Endothelial cell of umbilical vein (primary cell): ENCODE data around the gene MRPS27. TPM values are rescaled to one million over a fixed set of nuclear protein-coding genes. Genes with fewer than 3 reads are reported as not detected.

ENCODE experiments used
- BruUV-seq: library from RNA; stranded (reverse); fragments of 400-500 nt; replicated peaks from 2 replicates; lab custom pipeline; 2021; lab: Mats Ljungman, UMichigan
- CTCF ChIA-PET: fragments of 300-600, 350-600 bp; sonication (Branson Sonifier 250); formaldehyde crosslinking; loops from one replicate; lab custom pipeline; 2021; ENCODE audit warnings: antibody characterized with exemption, inconsistent platforms; lab: Charles Lee
- POLR2A ChIA-PET: fragments of 300-600, 350-600 bp; sonication (Branson Sonifier 250); formaldehyde crosslinking; loops from one replicate; lab custom pipeline; 2021; ENCODE audit warnings: antibody characterized with exemption, inconsistent platforms; lab: Charles Lee
- DNase-seq: peaks from one replicate; pipeline ENCODE4 v3.0.0-alpha.2; 2011; ENCODE audit warnings: low read depth, low spot score
- FAIRE-seq: peaks from 2 replicates; lab custom pipeline; 2011; peaks lifted over from hg19 to GRCh38; lab: Jason Lieb, UNC
- H2AFZ ChIP-seq: 2 replicates; pipeline ENCODE4 v1.6.0; 2012; ENCODE audit warnings: low read depth, low read length, control low read depth, inconsistent platforms
- H3K27ac ChIP-seq: 2 replicates; pipeline ENCODE4 v1.5.1; 2011; ENCODE audit warnings: low read depth, mild to moderate bottlenecking, control low read depth, low read length, moderate library complexity; ENCODE audit not compliant: insufficient read depth
- H3K27me3 ChIP-seq, 2 experiments: 2 replicates each; pipeline versions ENCODE4 v1.6.0 to v1.6.1; 2011; ENCODE audit warnings: low read length in 2 of 2, mixed read lengths in 1 of 2; ENCODE audit not compliant: control insufficient read depth in 2 of 2, insufficient read depth in 2 of 2
- H3K36me3 ChIP-seq, 2 experiments: 2 replicates in 1 of 2; 3 replicates in 1 of 2; pipeline ENCODE4 v1.5.1; 2011; ENCODE audit warnings: low read length in 2 of 2, mild to moderate bottlenecking in 1 of 2, moderate library complexity in 1 of 2; ENCODE audit not compliant: control insufficient read depth in 2 of 2, insufficient read depth in 2 of 2; ENCODE audit errors: extremely low read depth in 1 of 2
- H3K4me1 ChIP-seq: 3 replicates; pipeline ENCODE4 v1.5.1; 2011; ENCODE audit warnings: mild to moderate bottlenecking, low read length; ENCODE audit not compliant: control insufficient read depth, insufficient read depth; ENCODE audit errors: extremely low read depth
- H3K4me2 ChIP-seq: 2 replicates; pipeline ENCODE4 v1.6.1; 2011; ENCODE audit warnings: low read length, control low read depth, mixed read lengths; ENCODE audit not compliant: insufficient read depth
- H3K4me3 ChIP-seq, 3 experiments: fragments of 200-600 bp in 1 of 3; sonication (generic), shearing (Covaris generic) in 1 of 3; replicated peaks in 1 of 3; 2 replicates each; pipeline ENCODE4 v1.5.1; 2011 to 2016; ENCODE audit warnings: control low read depth in 3 of 3, low read length in 3 of 3, mild to moderate bottlenecking in 2 of 3, inconsistent platforms in 1 of 3, low read depth in 1 of 3, moderate library complexity in 1 of 3; ENCODE audit not compliant: insufficient read depth in 1 of 3
- H3K79me2 ChIP-seq: 2 replicates; pipeline ENCODE4 v1.6.0; 2012; ENCODE audit warnings: low read length, inconsistent platforms; ENCODE audit not compliant: control insufficient read depth, insufficient read depth
- H3K9ac ChIP-seq: replicated peaks from 2 replicates; pipeline ENCODE3; 2011; ENCODE audit warnings: low read length, control low read depth; ENCODE audit not compliant: insufficient read depth; ENCODE audit errors: extremely low read depth
- H3K9me1 ChIP-seq: replicated peaks from 3 replicates; pipeline ENCODE4 v1.6.0; 2011; ENCODE audit warnings: mild to moderate bottlenecking, low read length; ENCODE audit not compliant: control insufficient read depth, insufficient read depth; ENCODE audit errors: extremely low read depth
- H3K9me3 ChIP-seq: replicated peaks from 2 replicates; pipeline ENCODE4 v1.5.1; 2012; ENCODE audit warnings: low read length, inconsistent platforms; ENCODE audit not compliant: control insufficient read depth, insufficient read depth
- H4K20me1 ChIP-seq: replicated peaks from 2 replicates; pipeline ENCODE3; 2011; ENCODE audit warnings: mild to moderate bottlenecking, low read length; ENCODE audit not compliant: control insufficient read depth, insufficient read depth; ENCODE audit errors: extremely low read depth
- EZH2 ChIP-seq: IDR thresholded peaks from 2 replicates; pipeline ENCODE4 v1.6.1; 2012; ENCODE audit warnings: borderline replicate concordance, low read depth, mild to moderate bottlenecking, moderate library complexity, low read length, inconsistent platforms; ENCODE audit not compliant: severe bottlenecking
- FOS ChIP-seq: IDR thresholded peaks from 2 replicates; pipeline ENCODE4 v1.6.1; 2011; ENCODE audit warnings: mild to moderate bottlenecking, low read length, moderate library complexity, borderline replicate concordance; ENCODE audit not compliant: insufficient read depth
- GATA2 ChIP-seq: IDR thresholded peaks from 2 replicates; pipeline ENCODE4 v1.7.0; 2011; ENCODE audit warnings: low read depth, mild to moderate bottlenecking, moderate library complexity, mixed read lengths, low read length; ENCODE audit not compliant: insufficient read length, insufficient read depth
- JUN ChIP-seq: IDR thresholded peaks from 2 replicates; pipeline ENCODE4 v1.6.1; 2011; ENCODE audit warnings: borderline replicate concordance, low read depth; ENCODE audit not compliant: insufficient read length, insufficient read depth
- MYC ChIP-seq: IDR thresholded peaks from one replicate; pipeline ENCODE4 v1.6.1; 2011; ENCODE audit warnings: mild to moderate bottlenecking, low read depth, low read length
- POLR2A ChIP-seq: IDR thresholded peaks from 2 replicates; pipeline ENCODE4 v1.6.1; 2012; ENCODE audit warnings: low read depth, mild to moderate bottlenecking, control low read depth, low read length
- POLR2AphosphoS5 ChIP-seq: IDR thresholded peaks from 2 replicates; pipeline ENCODE4 v1.6.1; 2012; ENCODE audit warnings: low read depth, mild to moderate bottlenecking, control low read depth, low read length, moderate library complexity; ENCODE audit not compliant: insufficient read depth
- dilution Hi-C: fragments of 300-500 bp; cut with MboI; formaldehyde crosslinking; loops from one replicate; pipeline ENCODE4 v1.15.0; 2019; ENCODE audit warnings: low sequenced_read_pairs; ENCODE audit not compliant: extremely low pct_ligation_motif_present
- intact Hi-C: fragments of 100-400 bp; cut with micrococcal nuclease; formaldehyde crosslinking; loops from one replicate; pipeline ENCODE4 v1.10.0; 2022
- polyA plus RNA-seq, 4 experiments: library from polyadenylated mRNA; depleted of rRNA in 3 of 4; stranded (reverse) in 3 of 4; unstranded in 1 of 4; fragments of >200 nt; gene quantifications; 2 replicates each; pipeline versions ENCODE4 v1.2.1 to v1.2.3, GENCODE V29; 2011 to 2012; ENCODE audit warnings: missing spikeins in 1 of 4
- total RNA-seq: library from RNA; stranded (reverse); gene quantifications from 2 replicates; pipeline ENCODE4 v1.2.3, GENCODE V29; 2021
- TF ChIP-seq, protein P1 (sequence below), 2 donors: IDR thresholded peaks; 1 replicate in 1 of 2; 2 replicates in 1 of 2; pipeline ENCODE4 v1.5.1; 2011; ENCODE audit warnings: low read length in 2 of 2, mild to moderate bottlenecking in 2 of 2, moderate library complexity in 2 of 2, control low read depth in 1 of 2, inconsistent platforms in 1 of 2, low read depth in 1 of 2; ENCODE audit not compliant: insufficient read depth in 1 of 2; ENCODE audit errors: extremely low read depth in 1 of 2
- TF ChIP-seq, protein P2 (sequence below): IDR thresholded peaks from 2 replicates; pipeline ENCODE4 v1.6.1; 2011; ENCODE audit not compliant: insufficient read depth, insufficient read length

The MRPS27 gene
- total and polyA plus RNA-seq, 2 donors (not counting 3 experiments of a cell fraction or from before 2014, with no cell fraction given) = 56.0 to 67.1 TPM

DNA sequence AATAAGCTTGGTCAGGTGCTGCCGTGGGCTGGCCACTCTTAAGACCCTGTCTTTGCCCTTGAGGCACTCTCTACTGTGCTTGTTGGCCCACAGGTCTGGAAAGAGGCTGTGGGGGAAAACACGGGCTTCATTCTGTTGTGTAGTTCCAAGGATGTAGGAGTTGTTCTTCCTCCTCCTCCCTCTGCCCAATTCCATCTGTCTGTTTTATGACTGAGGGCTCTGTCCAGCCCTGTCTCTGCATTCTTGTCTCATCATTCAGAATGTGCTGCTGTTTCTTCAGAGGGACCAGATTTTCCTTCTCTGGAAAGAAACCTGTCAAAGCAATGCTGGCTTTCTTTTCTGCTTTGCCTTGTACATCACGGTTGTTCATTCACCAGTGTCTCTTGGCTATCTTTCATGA is 128.6 kb downstream of the MRPS27 start:
- dilution Hi-C loops (no loop called here), intact Hi-C loops (no loop called here)
- BruUV-seq = no TSS peak
- no peak overlapping the region for H2AFZ ChIP-seq
- no peaks in the 10 kb centered on the region for H4K20me1 ChIP-seq
- FAIRE-seq = no peak
- H3K9me1 ChIP-seq = no peaks in the 10 kb centered on the region
- ChIA-PET CTCF (interaction anchor here (1.1 kb wide), 1 partner anchor 54 kb away, joined by 3 read pairs; no protein-coding TSS in a partner anchor), POLR2A (no interaction called here)
- no peak overlapping the region for H3K4me3 ChIP-seq
- peaks cover 18 to 23% of the 10 kb centered on the region in 2 experiments for H3K36me3 ChIP-seq
- H3K79me2 ChIP-seq = peaks cover 42% of the 10 kb centered on the region
- H3K4me2 ChIP-seq = no peak overlapping the region
- no peaks in the 10 kb centered on the region for H3K9me3 ChIP-seq
- H3K27me3 ChIP-seq = no peaks in the 10 kb centered on the region
- DNase-seq = no peak
- TF ChIP-seq JUN = no peak
- no peak for TF ChIP-seq POLR2AphosphoS5
- TF ChIP-seq, protein P1, sequence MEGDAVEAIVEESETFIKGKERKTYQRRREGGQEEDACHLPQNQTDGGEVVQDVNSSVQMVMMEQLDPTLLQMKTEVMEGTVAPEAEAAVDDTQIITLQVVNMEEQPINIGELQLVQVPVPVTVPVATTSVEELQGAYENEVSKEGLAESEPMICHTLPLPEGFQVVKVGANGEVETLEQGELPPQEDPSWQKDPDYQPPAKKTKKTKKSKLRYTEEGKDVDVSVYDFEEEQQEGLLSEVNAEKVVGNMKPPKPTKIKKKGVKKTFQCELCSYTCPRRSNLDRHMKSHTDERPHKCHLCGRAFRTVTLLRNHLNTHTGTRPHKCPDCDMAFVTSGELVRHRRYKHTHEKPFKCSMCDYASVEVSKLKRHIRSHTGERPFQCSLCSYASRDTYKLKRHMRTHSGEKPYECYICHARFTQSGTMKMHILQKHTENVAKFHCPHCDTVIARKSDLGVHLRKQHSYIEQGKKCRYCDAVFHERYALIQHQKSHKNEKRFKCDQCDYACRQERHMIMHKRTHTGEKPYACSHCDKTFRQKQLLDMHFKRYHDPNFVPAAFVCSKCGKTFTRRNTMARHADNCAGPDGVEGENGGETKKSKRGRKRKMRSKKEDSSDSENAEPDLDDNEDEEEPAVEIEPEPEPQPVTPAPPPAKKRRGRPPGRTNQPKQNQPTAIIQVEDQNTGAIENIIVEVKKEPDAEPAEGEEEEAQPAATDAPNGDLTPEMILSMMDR (IDR thresholded peaks at IDR 0.05; ENCODE audit: extremely low read depth in 1 of 2, insufficient read depth in 1 of 2, low read depth in 1 of 2, low read length in 2 of 2) = no peak
- TF ChIP-seq GATA2 = no peak
- no peak for TF ChIP-seq POLR2A
- TF ChIP-seq MYC = no peak
- TF ChIP-seq, protein P2, sequence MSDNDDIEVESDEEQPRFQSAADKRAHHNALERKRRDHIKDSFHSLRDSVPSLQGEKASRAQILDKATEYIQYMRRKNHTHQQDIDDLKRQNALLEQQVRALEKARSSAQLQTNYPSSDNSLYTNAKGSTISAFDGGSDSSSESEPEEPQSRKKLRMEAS = no peak
- TF ChIP-seq EZH2 = no peak
- no peak for TF ChIP-seq FOS
- H3K9ac ChIP-seq = no peak overlapping the region
- no peak overlapping the region for H3K27ac ChIP-seq
- no peaks in the 10 kb centered on the region for H3K4me1 ChIP-seq
